Measurements from ENCODE around the gene SCGB1A1.

DNA sequence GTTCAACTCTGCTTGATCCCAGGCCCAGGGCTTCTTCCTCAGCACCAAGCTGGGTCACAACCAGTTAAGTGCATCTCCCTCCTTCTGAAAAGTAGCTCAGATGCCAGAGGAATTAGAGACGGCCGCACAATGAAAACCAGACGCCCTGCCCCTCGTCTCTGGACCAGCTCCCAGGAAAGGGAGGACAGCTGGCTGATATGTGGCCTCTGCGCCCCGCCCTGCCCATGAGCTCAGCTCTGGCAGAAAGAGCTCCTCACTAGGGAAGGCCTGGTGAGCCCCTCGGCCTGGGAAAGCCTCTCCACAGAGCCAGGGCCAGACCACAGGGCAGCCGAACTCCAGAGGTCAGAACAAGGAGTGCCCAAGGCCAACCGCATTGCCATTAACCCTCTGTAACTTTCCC, 18.1 kb upstream of the SCGB1A1 start:
- TF ChIP-seq MAFG (CRISPR knock-in tag; IDR thresholded peaks at IDR 0.05), result no peak
- TF ChIP-seq HNRNPK (IDR thresholded peaks at IDR 0.05; ENCODE audit: low read depth, low read length, poor library complexity, severe bottlenecking), result no peak
- TF ChIP-seq ZNF780A (CRISPR knock-in tag; IDR thresholded peaks at IDR 0.05), result no peak
- TF ChIP-seq, protein P1, sequence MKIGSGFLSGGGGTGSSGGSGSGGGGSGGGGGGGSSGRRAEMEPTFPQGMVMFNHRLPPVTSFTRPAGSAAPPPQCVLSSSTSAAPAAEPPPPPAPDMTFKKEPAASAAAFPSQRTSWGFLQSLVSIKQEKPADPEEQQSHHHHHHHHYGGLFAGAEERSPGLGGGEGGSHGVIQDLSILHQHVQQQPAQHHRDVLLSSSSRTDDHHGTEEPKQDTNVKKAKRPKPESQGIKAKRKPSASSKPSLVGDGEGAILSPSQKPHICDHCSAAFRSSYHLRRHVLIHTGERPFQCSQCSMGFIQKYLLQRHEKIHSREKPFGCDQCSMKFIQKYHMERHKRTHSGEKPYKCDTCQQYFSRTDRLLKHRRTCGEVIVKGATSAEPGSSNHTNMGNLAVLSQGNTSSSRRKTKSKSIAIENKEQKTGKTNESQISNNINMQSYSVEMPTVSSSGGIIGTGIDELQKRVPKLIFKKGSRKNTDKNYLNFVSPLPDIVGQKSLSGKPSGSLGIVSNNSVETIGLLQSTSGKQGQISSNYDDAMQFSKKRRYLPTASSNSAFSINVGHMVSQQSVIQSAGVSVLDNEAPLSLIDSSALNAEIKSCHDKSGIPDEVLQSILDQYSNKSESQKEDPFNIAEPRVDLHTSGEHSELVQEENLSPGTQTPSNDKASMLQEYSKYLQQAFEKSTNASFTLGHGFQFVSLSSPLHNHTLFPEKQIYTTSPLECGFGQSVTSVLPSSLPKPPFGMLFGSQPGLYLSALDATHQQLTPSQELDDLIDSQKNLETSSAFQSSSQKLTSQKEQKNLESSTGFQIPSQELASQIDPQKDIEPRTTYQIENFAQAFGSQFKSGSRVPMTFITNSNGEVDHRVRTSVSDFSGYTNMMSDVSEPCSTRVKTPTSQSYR (CRISPR knock-in tag; IDR thresholded peaks at IDR 0.05; ENCODE audit: borderline replicate concordance), result no peak
- TF ChIP-seq NR2C2 (CRISPR knock-in tag; IDR thresholded peaks at IDR 0.05; ENCODE audit: borderline replicate concordance), result no peak
- TF ChIP-seq, protein P2, sequence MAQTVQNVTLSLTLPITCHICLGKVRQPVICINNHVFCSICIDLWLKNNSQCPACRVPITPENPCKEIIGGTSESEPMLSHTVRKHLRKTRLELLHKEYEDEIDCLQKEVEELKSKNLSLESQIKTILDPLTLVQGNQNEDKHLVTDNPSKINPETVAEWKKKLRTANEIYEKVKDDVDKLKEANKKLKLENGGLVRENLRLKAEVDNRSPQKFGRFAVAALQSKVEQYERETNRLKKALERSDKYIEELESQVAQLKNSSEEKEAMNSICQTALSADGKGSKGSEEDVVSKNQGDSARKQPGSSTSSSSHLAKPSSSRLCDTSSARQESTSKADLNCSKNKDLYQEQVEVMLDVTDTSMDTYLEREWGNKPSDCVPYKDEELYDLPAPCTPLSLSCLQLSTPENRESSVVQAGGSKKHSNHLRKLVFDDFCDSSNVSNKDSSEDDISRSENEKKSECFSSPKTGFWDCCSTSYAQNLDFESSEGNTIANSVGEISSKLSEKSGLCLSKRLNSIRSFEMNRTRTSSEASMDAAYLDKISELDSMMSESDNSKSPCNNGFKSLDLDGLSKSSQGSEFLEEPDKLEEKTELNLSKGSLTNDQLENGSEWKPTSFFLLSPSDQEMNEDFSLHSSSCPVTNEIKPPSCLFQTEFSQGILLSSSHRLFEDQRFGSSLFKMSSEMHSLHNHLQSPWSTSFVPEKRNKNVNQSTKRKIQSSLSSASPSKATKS (CRISPR knock-in tag; IDR thresholded peaks at IDR 0.05), result no peak
- TF ChIP-seq, protein P3, sequence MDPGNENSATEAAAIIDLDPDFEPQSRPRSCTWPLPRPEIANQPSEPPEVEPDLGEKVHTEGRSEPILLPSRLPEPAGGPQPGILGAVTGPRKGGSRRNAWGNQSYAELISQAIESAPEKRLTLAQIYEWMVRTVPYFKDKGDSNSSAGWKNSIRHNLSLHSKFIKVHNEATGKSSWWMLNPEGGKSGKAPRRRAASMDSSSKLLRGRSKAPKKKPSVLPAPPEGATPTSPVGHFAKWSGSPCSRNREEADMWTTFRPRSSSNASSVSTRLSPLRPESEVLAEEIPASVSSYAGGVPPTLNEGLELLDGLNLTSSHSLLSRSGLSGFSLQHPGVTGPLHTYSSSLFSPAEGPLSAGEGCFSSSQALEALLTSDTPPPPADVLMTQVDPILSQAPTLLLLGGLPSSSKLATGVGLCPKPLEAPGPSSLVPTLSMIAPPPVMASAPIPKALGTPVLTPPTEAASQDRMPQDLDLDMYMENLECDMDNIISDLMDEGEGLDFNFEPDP (CRISPR knock-in tag; conservative IDR thresholded peaks at IDR 0.05), result no peak
- no peak for TF ChIP-seq SP1 (IDR thresholded peaks at IDR 0.05)
- no peak for TF ChIP-seq SP1 (CRISPR knock-in tag; IDR thresholded peaks at IDR 0.05)
- TF ChIP-seq TAF15 (IDR thresholded peaks at IDR 0.05; ENCODE audit: low read depth, low read length, poor library complexity, severe bottlenecking), result no peak
- no peak for TF ChIP-seq MXD4 (CRISPR knock-in tag; IDR thresholded peaks at IDR 0.05)
- no peak for TF ChIP-seq POLR2A (IDR thresholded peaks at IDR 0.05; ENCODE audit: insufficient read depth in 1 of 2, low read depth in 2 of 2, low read length in 2 of 2)
- TF ChIP-seq, protein P4, sequence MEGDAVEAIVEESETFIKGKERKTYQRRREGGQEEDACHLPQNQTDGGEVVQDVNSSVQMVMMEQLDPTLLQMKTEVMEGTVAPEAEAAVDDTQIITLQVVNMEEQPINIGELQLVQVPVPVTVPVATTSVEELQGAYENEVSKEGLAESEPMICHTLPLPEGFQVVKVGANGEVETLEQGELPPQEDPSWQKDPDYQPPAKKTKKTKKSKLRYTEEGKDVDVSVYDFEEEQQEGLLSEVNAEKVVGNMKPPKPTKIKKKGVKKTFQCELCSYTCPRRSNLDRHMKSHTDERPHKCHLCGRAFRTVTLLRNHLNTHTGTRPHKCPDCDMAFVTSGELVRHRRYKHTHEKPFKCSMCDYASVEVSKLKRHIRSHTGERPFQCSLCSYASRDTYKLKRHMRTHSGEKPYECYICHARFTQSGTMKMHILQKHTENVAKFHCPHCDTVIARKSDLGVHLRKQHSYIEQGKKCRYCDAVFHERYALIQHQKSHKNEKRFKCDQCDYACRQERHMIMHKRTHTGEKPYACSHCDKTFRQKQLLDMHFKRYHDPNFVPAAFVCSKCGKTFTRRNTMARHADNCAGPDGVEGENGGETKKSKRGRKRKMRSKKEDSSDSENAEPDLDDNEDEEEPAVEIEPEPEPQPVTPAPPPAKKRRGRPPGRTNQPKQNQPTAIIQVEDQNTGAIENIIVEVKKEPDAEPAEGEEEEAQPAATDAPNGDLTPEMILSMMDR (CRISPR knock-in tag; IDR thresholded peaks at IDR 0.05), result no peak
